Activated naive CD4-positive, alpha-beta T cell treated with anti-CD3 and anti-CD28 coated beads, Interleukin-2, amount 50 U/mL, for 72 hours (primary cell): ENCODE data around the gene CHAC2. TPM values are rescaled to one million over a fixed set of nuclear protein-coding genes. Genes with fewer than 3 reads are reported as not detected.
A peak's percentile ranks its signal among the peaks of the same experiment; 100 is the strongest.
"Not testable (repeated sequence)": the region's sequence is repeated elsewhere in the genome, so short reads cannot be mapped to it uniquely, and the experiment has no call there.

Experiments
- ATAC-seq, 2 donors: fragments of 150-1000 bp; cut with Tn5 transposase; 2 replicates each; pipeline ENCODE4 v1.10.0; 2021; ENCODE audit warnings: mild to moderate bottlenecking in 2 of 2, moderate library complexity in 2 of 2
- DNase-seq, 2 donors: peaks; one replicate each; pipeline ENCODE4 v3.0.0; 2021 to 2022; ENCODE audit warnings: low spot score in 2 of 2
- H3K27ac Mint-ChIP-seq, 2 donors: one replicate each; pipeline ENCODE4 v1.8.0; 2022; ENCODE audit warnings: mild to moderate bottlenecking in 2 of 2, mixed read lengths in 2 of 2
- H3K36me3 Mint-ChIP-seq, 2 donors: one replicate each; pipeline ENCODE4 v1.8.0; 2022; ENCODE audit warnings: mixed read lengths in 2 of 2
- H3K9me3 Mint-ChIP-seq, 2 donors: one replicate each; pipeline ENCODE4 v1.8.0; 2022; ENCODE audit warnings: mixed read lengths in 2 of 2
- total RNA-seq, 2 donors: library from RNA; stranded (reverse); gene quantifications; one replicate each; pipeline ENCODE4 v1.2.3, GENCODE V29; 2022

The CHAC2 gene
- total RNA-seq, 2 donors from 2014 or later = 5.0 to 8.4 TPM

GRCh38 chr2:53757206-53757605 lies 10.4 kb upstream of the CHAC2 start:
- Mint-ChIP-seq H3K27ac (peak overlapping the region in 1 of 2 donors; percentile 5), H3K36me3 (peaks cover 13 to 17% of the 10 kb centered on the region in 2 donors)
- DNase-seq, H3K9me3 Mint-ChIP-seq, ATAC-seq: not testable (repeated sequence)

- DNase-seq = no peak
- Mint-ChIP-seq H3K27ac (no peak overlapping the region), H3K36me3 (peaks cover 17 to 18% of the 10 kb centered on the region in 2 donors), H3K9me3 (no peaks in the 10 kb centered on the region)
- ATAC-seq = no peak
Measured at GRCh38 chr2:53765767-53766166, 1.8 kb upstream of the CHAC2 start.

- Mint-ChIP-seq H3K36me3 (peaks cover 15 to 24% of the 10 kb centered on the region in 2 donors), H3K9me3 (no peaks in the 10 kb centered on the region), H3K27ac (peak overlapping the region; percentile 95 to 97)
- DNase-seq = no peak
- peak in 1 of 2 donors; percentile 72 for ATAC-seq
Measured at GRCh38 chr2:53768242-53768542, 588 bp downstream of the CHAC2 start.

- H3K36me3 Mint-ChIP-seq = peaks cover 10 to 18% of the 10 kb centered on the region in 2 donors
- no peak overlapping the region for H3K27ac Mint-ChIP-seq
- ATAC-seq (no peak), DNase-seq (no peak)
- H3K9me3 Mint-ChIP-seq = no peaks in the 10 kb centered on the region
Measured at GRCh38 chr2:53769318-53769945, 1.8 kb downstream of the CHAC2 start.

- Mint-ChIP-seq H3K36me3 (peaks cover 10 to 18% of the 10 kb centered on the region in 2 donors), H3K27ac (no peak overlapping the region), H3K9me3 (no peaks in the 10 kb centered on the region)
- no peak for DNase-seq
- peak in 1 of 2 donors; percentile 21 for ATAC-seq
Measured at GRCh38 chr2:53770264-53770663, 2.7 kb downstream of the CHAC2 start.

- no peaks in the 10 kb centered on the region for H3K9me3 Mint-ChIP-seq
- ATAC-seq (no peak), DNase-seq (no peak)
- H3K36me3 Mint-ChIP-seq = peaks cover 13 to 41% of the 10 kb centered on the region in 2 donors
- no peak overlapping the region for H3K27ac Mint-ChIP-seq
Measured at GRCh38 chr2:53777134-53777533, 9.5 kb downstream of the CHAC2 start.

GRCh38 chr2:53778536-53779162 lies 11.0 kb downstream of the CHAC2 start:
- no peaks in the 10 kb centered on the region for H3K9me3 Mint-ChIP-seq
- ATAC-seq (no peak), DNase-seq (no peak)
- peaks cover 13 to 41% of the 10 kb centered on the region in 2 donors for H3K36me3 Mint-ChIP-seq
- peak overlapping the region in 1 of 2 donors; percentile 39 for H3K27ac Mint-ChIP-seq

- H3K36me3 Mint-ChIP-seq = peaks cover 13 to 41% of the 10 kb centered on the region in 2 donors
- ATAC-seq (no peak), DNase-seq (no peak)
- H3K9me3 Mint-ChIP-seq = no peaks in the 10 kb centered on the region
- H3K27ac Mint-ChIP-seq = no peak overlapping the region
Measured at GRCh38 chr2:53780056-53780455, 12.5 kb downstream of the CHAC2 start.

- peak overlapping the region in 1 of 2 donors; percentile 18 for H3K27ac Mint-ChIP-seq
- DNase-seq (no peak), ATAC-seq (no peak)
- H3K9me3 Mint-ChIP-seq = no peaks in the 10 kb centered on the region
- H3K36me3 Mint-ChIP-seq = peaks cover 27 to 53% of the 10 kb centered on the region in 2 donors
Measured at GRCh38 chr2:53782676-53783075, 15.1 kb downstream of the CHAC2 start.

GRCh38 chr2:53784436-53784835 lies 16.8 kb downstream of the CHAC2 start:
- H3K27ac Mint-ChIP-seq = no peak overlapping the region
- no peak for DNase-seq
- H3K36me3 Mint-ChIP-seq = peaks cover 22 to 42% of the 10 kb centered on the region in 2 donors
- no peak for ATAC-seq
- H3K9me3 Mint-ChIP-seq = no peaks in the 10 kb centered on the region

GRCh38 chr2:53785366-53785765 lies 17.8 kb downstream of the CHAC2 start:
- Mint-ChIP-seq H3K36me3 (peaks cover 15 to 33% of the 10 kb centered on the region in 2 donors), H3K27ac (peak overlapping the region in 1 of 2 donors; percentile 94), H3K9me3 (no peaks in the 10 kb centered on the region)

GRCh38 chr2:53786352-53786704 lies 18.7 kb downstream of the CHAC2 start:
- peak in 1 of 2 donors; percentile 22 for DNase-seq
- peak overlapping the region; percentile 94 to 98 for H3K27ac Mint-ChIP-seq

More at GRCh38 chr2:53785366-53785765, 17.8 kb downstream of the CHAC2 start:
- no peak for ATAC-seq
- no peak for DNase-seq

GRCh38 chr2:53786705-53787613 lies 19.4 kb downstream of the CHAC2 start, which contains the start of the genes ASB3 and ERLEC1:
TSS of gene ASB3 (minus strand) at chr2:53786953. CDS start at chr2:53765572, 21,381 bp downstream.
TSS of gene ERLEC1 (plus strand) at chr2:53787044. CDS start at chr2:53787211, 167 bp downstream.
- DNase-seq = peak; percentile 83 to 88
- H3K36me3 Mint-ChIP-seq = peaks cover 15 to 32% of the 10 kb centered on the region in 2 donors
- H3K27ac Mint-ChIP-seq = peak within 1 kb of the TSS; percentile 94 to 98
- no peaks in the 10 kb centered on the region for H3K9me3 Mint-ChIP-seq
- ATAC-seq = peak; percentile 92 to 96

More at GRCh38 chr2:53786352-53786704, 18.7 kb downstream of the CHAC2 start:
- peaks cover 15 to 33% of the 10 kb centered on the region in 2 donors for H3K36me3 Mint-ChIP-seq
- ATAC-seq = peak; percentile 25 to 50
- no peaks in the 10 kb centered on the region for H3K9me3 Mint-ChIP-seq

- DNase-seq (peak in 1 of 2 donors; percentile 14), ATAC-seq (peak; percentile 45 to 66)
Measured at GRCh38 chr2:53787614-53788289, 20.1 kb downstream of the CHAC2 start.

GRCh38 chr2:53793261-53793660 lies 25.7 kb downstream of the CHAC2 start:
- no peaks in the 10 kb centered on the region for H3K36me3 Mint-ChIP-seq
- DNase-seq (no peak), ATAC-seq (no peak)
- no peaks in the 10 kb centered on the region for H3K9me3 Mint-ChIP-seq
- peak overlapping the region in 1 of 2 donors; percentile 77 for H3K27ac Mint-ChIP-seq

More at GRCh38 chr2:53787614-53788289, 20.1 kb downstream of the CHAC2 start:
- Mint-ChIP-seq H3K9me3 (no peaks in the 10 kb centered on the region), H3K36me3 (peaks cover 15 to 24% of the 10 kb centered on the region in 2 donors), H3K27ac (peak overlapping the region; percentile 94 to 98)

GRCh38 chr2:53793821-53794220 lies 26.2 kb downstream of the CHAC2 start:
- Mint-ChIP-seq H3K9me3 (no peaks in the 10 kb centered on the region), H3K36me3 (no peaks in the 10 kb centered on the region), H3K27ac (peak overlapping the region in 1 of 2 donors; percentile 77)
- DNase-seq (no peak), ATAC-seq (no peak)
